Thyroid gland (tissue), 4 donors: Measurements from ENCODE around the gene TMEM154.

Experiments used
- CTCF ChIP-seq, 6 experiments: fragments of 200-600 bp in 3 of 6; fragments of 450-650 bp in 3 of 6; sonication (generic) in 3 of 6; IDR thresholded peaks; one replicate each; pipeline ENCODE4 v1.5.1; 2016 to 2019; ENCODE audit warnings: antibody characterized with exemption in 6 of 6, mild to moderate bottlenecking in 2 of 6, inconsistent platforms in 1 of 6, moderate library complexity in 1 of 6
- POLR2A ChIP-seq, 2 donors: fragments of 450-650 bp; IDR thresholded peaks; one replicate each; pipeline ENCODE4 v1.6.1; 2017; ENCODE audit warnings: antibody characterized with exemption in 2 of 2, mild to moderate bottlenecking in 2 of 2, moderate library complexity in 1 of 2

DNA sequence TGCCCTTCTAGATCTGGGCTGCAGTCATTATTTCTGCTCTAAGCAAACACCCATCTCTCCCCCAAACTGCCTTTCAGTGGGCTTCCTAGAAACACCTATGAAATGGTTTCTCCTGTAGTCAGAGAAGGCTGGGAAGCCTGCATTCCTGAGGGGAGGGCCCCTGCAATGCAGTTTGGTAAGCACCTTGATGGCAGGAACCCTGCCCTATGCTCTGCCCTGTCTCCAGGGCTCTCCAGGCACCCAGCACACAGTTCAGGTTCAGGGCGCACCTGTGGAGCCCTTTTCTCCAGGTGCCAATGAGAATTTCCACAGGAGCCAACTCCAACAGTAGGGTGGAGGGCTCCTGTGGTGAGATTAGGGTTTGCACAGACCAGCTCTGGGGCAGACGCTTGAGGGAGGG is 74.8 kb downstream of the TMEM154 start:
- TF ChIP-seq CTCF (IDR thresholded peaks at IDR 0.05) (no peak), POLR2A (IDR thresholded peaks at IDR 0.05) (no peak)
